Inflammatory macrophage (primary cell): ENCODE data around the gene RSBN1.

Source experiments
- DNase-seq, 2 donors: peaks; one replicate each; pipeline ENCODE4 v3.0.0-alpha.2; 2020 to 2022

Gene RSBN1

GRCh38 chr1:113811156-113811887, 954 bp downstream of the RSBN1 start:
- peak in 1 of 2 donors; percentile 36 for DNase-seq

GRCh38 chr1:113809670-113810602, 2.3 kb downstream of the RSBN1 start:
- DNase-seq, result no peak

- no peak for DNase-seq
Measured at GRCh38 chr1:113808450-113809195, 3.7 kb downstream of the RSBN1 start.

- no peak for DNase-seq
Measured at GRCh38 chr1:113805639-113806038, 6.6 kb downstream of the RSBN1 start.

GRCh38 chr1:113805256-113805531, 7.1 kb downstream of the RSBN1 start:
- DNase-seq, result no peak

GRCh38 chr1:113804421-113805255, 7.6 kb downstream of the RSBN1 start:
- DNase-seq, result peak; percentile 48 to 59

GRCh38 chr1:113802367-113803007, 9.8 kb downstream of the RSBN1 start:
- DNase-seq, result no peak

GRCh38 chr1:113800487-113800886, 11.8 kb downstream of the RSBN1 start:
- no peak for DNase-seq

GRCh38 chr1:113797472-113797871, 14.8 kb downstream of the RSBN1 start:
- no peak for DNase-seq

GRCh38 chr1:113793878-113794834, 18.1 kb downstream of the RSBN1 start:
- DNase-seq, result no peak

- DNase-seq, result no peak
Measured at GRCh38 chr1:113792986-113793385, 19.3 kb downstream of the RSBN1 start.

- DNase-seq, result no peak
Measured at GRCh38 chr1:113792471-113792870, 19.8 kb downstream of the RSBN1 start.

- DNase-seq, result no peak
Measured at GRCh38 chr1:113788802-113789201, 23.5 kb downstream of the RSBN1 start.

- DNase-seq, result no peak
Measured at GRCh38 chr1:113787663-113788062, 24.6 kb downstream of the RSBN1 start.

- no peak for DNase-seq
Measured at GRCh38 chr1:113786069-113786468, 26.2 kb downstream of the RSBN1 start.

- peak; percentile 25 to 45 for DNase-seq
Measured at GRCh38 chr1:113784104-113784779, 28.0 kb downstream of the RSBN1 start.

GRCh38 chr1:113783254-113784103, 28.8 kb downstream of the RSBN1 start:
- DNase-seq, result peak; percentile 89 to 92

GRCh38 chr1:113782406-113782805, 29.9 kb downstream of the RSBN1 start:
- DNase-seq, result peak; percentile 16 to 74
